ENCODE data around the gene CPNE8.

DNA sequence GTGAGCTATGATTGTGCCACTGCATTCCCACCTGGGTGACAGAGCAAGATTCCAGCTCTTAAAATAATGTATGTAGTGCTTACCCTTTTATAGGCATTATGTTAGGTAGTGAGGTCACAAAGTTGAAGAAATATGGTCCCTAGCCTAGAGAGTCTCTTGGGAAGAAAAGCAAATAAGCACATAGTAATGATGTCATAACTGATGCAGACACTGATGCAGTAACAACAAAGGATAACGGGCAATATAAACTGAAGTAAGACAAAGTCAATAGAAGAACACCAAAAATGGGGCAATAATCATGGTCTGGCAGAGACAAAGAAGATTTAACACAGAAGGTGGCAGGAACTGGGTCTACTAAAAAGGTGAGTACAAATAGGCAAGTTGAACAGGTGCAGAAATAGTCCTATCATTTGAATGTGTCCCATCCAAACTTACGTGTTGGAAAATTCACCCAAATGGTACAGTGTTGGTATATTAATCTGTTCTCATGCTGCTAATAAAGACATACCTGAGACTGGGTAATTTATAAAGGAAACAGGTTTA, 93.5 kb downstream of the CPNE8 start:
- no peak for TF ChIP-seq EZH2 (IDR thresholded peaks at IDR 0.05; ENCODE audit: borderline replicate concordance)
- TF ChIP-seq, protein P1, sequence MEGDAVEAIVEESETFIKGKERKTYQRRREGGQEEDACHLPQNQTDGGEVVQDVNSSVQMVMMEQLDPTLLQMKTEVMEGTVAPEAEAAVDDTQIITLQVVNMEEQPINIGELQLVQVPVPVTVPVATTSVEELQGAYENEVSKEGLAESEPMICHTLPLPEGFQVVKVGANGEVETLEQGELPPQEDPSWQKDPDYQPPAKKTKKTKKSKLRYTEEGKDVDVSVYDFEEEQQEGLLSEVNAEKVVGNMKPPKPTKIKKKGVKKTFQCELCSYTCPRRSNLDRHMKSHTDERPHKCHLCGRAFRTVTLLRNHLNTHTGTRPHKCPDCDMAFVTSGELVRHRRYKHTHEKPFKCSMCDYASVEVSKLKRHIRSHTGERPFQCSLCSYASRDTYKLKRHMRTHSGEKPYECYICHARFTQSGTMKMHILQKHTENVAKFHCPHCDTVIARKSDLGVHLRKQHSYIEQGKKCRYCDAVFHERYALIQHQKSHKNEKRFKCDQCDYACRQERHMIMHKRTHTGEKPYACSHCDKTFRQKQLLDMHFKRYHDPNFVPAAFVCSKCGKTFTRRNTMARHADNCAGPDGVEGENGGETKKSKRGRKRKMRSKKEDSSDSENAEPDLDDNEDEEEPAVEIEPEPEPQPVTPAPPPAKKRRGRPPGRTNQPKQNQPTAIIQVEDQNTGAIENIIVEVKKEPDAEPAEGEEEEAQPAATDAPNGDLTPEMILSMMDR (IDR thresholded peaks at IDR 0.05; ENCODE audit: poor library complexity), result no peak

All from hepatocyte (in vitro differentiated cells).